ENCODE data around the gene UBB.

UBB gene

GRCh38 chr17:16380640-16381495, at the start of gene UBB:
UBB (plus strand) TSS chr17:16381091; CDS start chr17:16381908, 817 bp downstream.
- peaks cover 25% of the 10 kb centered on the region for H3K4me1 Mint-ChIP-seq (ENCODE audit: low read depth)
- peaks cover 39% of the 10 kb centered on the region for H3K36me3 Mint-ChIP-seq (ENCODE audit: low read depth)
- H3K27ac Mint-ChIP-seq = peak within 1 kb of the TSS; percentile 97
- H3K4me3 Mint-ChIP-seq = peak within 1 kb of the TSS; percentile 96
- peaks cover 2% of the 10 kb centered on the region for H3K27me3 Mint-ChIP-seq (ENCODE audit: low read depth)
- DNase-seq (ENCODE audit: low spot score) = peak; percentile 94
- H3K9me3 Mint-ChIP-seq = no peaks in the 10 kb centered on the region

- Mint-ChIP-seq H3K27ac (no peak overlapping the region), H3K27me3 (ENCODE audit: low read depth) (no peaks in the 10 kb centered on the region), H3K9me3 (no peaks in the 10 kb centered on the region), H3K4me3 (no peak overlapping the region), H3K4me1 (ENCODE audit: low read depth) (no peaks in the 10 kb centered on the region), H3K36me3 (ENCODE audit: low read depth) (peaks cover 9% of the 10 kb centered on the region)
- DNase-seq (ENCODE audit: low spot score) = no peak
Measured at GRCh38 chr17:16338391-16338790, 42.5 kb upstream of the UBB start.

GRCh38 chr17:16339402-16339801, 41.5 kb upstream of the UBB start:
- Mint-ChIP-seq H3K27ac (no peak overlapping the region), H3K4me1 (ENCODE audit: low read depth) (no peaks in the 10 kb centered on the region), H3K27me3 (ENCODE audit: low read depth) (no peaks in the 10 kb centered on the region), H3K4me3 (no peak overlapping the region), H3K9me3 (no peaks in the 10 kb centered on the region), H3K36me3 (ENCODE audit: low read depth) (peaks cover 14% of the 10 kb centered on the region)
- no peak for DNase-seq (ENCODE audit: low spot score)

GRCh38 chr17:16339959-16340358, 40.9 kb upstream of the UBB start:
- no peak overlapping the region for H3K27ac Mint-ChIP-seq
- H3K36me3 Mint-ChIP-seq (ENCODE audit: low read depth) = peaks cover 14% of the 10 kb centered on the region
- no peak for DNase-seq (ENCODE audit: low spot score)
- H3K4me1 Mint-ChIP-seq (ENCODE audit: low read depth) = no peaks in the 10 kb centered on the region
- no peaks in the 10 kb centered on the region for H3K27me3 Mint-ChIP-seq (ENCODE audit: low read depth)
- H3K9me3 Mint-ChIP-seq = no peaks in the 10 kb centered on the region
- no peak overlapping the region for H3K4me3 Mint-ChIP-seq

- no peaks in the 10 kb centered on the region for H3K4me1 Mint-ChIP-seq (ENCODE audit: low read depth)
- peaks cover 17% of the 10 kb centered on the region for H3K36me3 Mint-ChIP-seq (ENCODE audit: low read depth)
- no peak for DNase-seq (ENCODE audit: low spot score)
- no peak overlapping the region for H3K4me3 Mint-ChIP-seq
- H3K27me3 Mint-ChIP-seq (ENCODE audit: low read depth) = no peaks in the 10 kb centered on the region
- no peak overlapping the region for H3K27ac Mint-ChIP-seq
- H3K9me3 Mint-ChIP-seq = no peaks in the 10 kb centered on the region
Measured at GRCh38 chr17:16342979-16343378, 37.9 kb upstream of the UBB start.

GRCh38 chr17:16343569-16343968, 37.3 kb upstream of the UBB start:
- DNase-seq (ENCODE audit: low spot score) = no peak
- Mint-ChIP-seq H3K4me1 (ENCODE audit: low read depth) (no peaks in the 10 kb centered on the region), H3K9me3 (no peaks in the 10 kb centered on the region), H3K4me3 (no peak overlapping the region), H3K27ac (no peak overlapping the region), H3K27me3 (ENCODE audit: low read depth) (no peaks in the 10 kb centered on the region), H3K36me3 (ENCODE audit: low read depth) (peaks cover 17% of the 10 kb centered on the region)

GRCh38 chr17:16345565-16345964, 35.3 kb upstream of the UBB start:
- H3K27me3 Mint-ChIP-seq (ENCODE audit: low read depth) = no peaks in the 10 kb centered on the region
- H3K4me3 Mint-ChIP-seq = no peak overlapping the region
- H3K27ac Mint-ChIP-seq = no peak overlapping the region
- peaks cover 19% of the 10 kb centered on the region for H3K36me3 Mint-ChIP-seq (ENCODE audit: low read depth)
- no peak for DNase-seq (ENCODE audit: low spot score)
- no peaks in the 10 kb centered on the region for H3K9me3 Mint-ChIP-seq
- H3K4me1 Mint-ChIP-seq (ENCODE audit: low read depth) = no peaks in the 10 kb centered on the region

- DNase-seq (ENCODE audit: low spot score) = no peak
- Mint-ChIP-seq H3K9me3 (no peaks in the 10 kb centered on the region), H3K4me3 (no peak overlapping the region), H3K36me3 (ENCODE audit: low read depth) (peaks cover 15% of the 10 kb centered on the region), H3K27me3 (ENCODE audit: low read depth) (no peaks in the 10 kb centered on the region), H3K27ac (no peak overlapping the region), H3K4me1 (ENCODE audit: low read depth) (peaks cover 6% of the 10 kb centered on the region)
Measured at GRCh38 chr17:16346721-16347271, 34.1 kb upstream of the UBB start.

GRCh38 chr17:16348586-16348985, 32.3 kb upstream of the UBB start:
- peaks cover 13% of the 10 kb centered on the region for H3K4me1 Mint-ChIP-seq (ENCODE audit: low read depth)
- peaks cover 3% of the 10 kb centered on the region for H3K27me3 Mint-ChIP-seq (ENCODE audit: low read depth)
- H3K27ac Mint-ChIP-seq = no peak overlapping the region
- H3K36me3 Mint-ChIP-seq (ENCODE audit: low read depth) = peaks cover 10% of the 10 kb centered on the region
- no peak overlapping the region for H3K4me3 Mint-ChIP-seq
- no peak for DNase-seq (ENCODE audit: low spot score)
- no peaks in the 10 kb centered on the region for H3K9me3 Mint-ChIP-seq

- no peak overlapping the region for H3K4me3 Mint-ChIP-seq
- DNase-seq (ENCODE audit: low spot score) = no peak
- peaks cover 17% of the 10 kb centered on the region for H3K4me1 Mint-ChIP-seq (ENCODE audit: low read depth)
- H3K36me3 Mint-ChIP-seq (ENCODE audit: low read depth) = peaks cover 5% of the 10 kb centered on the region
- H3K27me3 Mint-ChIP-seq (ENCODE audit: low read depth) = peaks cover 3% of the 10 kb centered on the region
- no peak overlapping the region for H3K27ac Mint-ChIP-seq
- H3K9me3 Mint-ChIP-seq = no peaks in the 10 kb centered on the region
Measured at GRCh38 chr17:16349431-16349830, 31.5 kb upstream of the UBB start.

GRCh38 chr17:16351831-16352230, 29.1 kb upstream of the UBB start:
- Mint-ChIP-seq H3K27ac (no peak overlapping the region), H3K9me3 (no peaks in the 10 kb centered on the region), H3K27me3 (ENCODE audit: low read depth) (peaks cover 13% of the 10 kb centered on the region), H3K4me1 (ENCODE audit: low read depth) (peaks cover 17% of the 10 kb centered on the region), H3K4me3 (peak overlapping the region; percentile 90), H3K36me3 (ENCODE audit: low read depth) (peaks cover 5% of the 10 kb centered on the region)
- DNase-seq (ENCODE audit: low spot score) = no peak

- H3K36me3 Mint-ChIP-seq (ENCODE audit: low read depth) = peaks cover 5% of the 10 kb centered on the region
- peak; percentile 25 for DNase-seq (ENCODE audit: low spot score)
- H3K27ac Mint-ChIP-seq = no peak overlapping the region
- peaks cover 17% of the 10 kb centered on the region for H3K4me1 Mint-ChIP-seq (ENCODE audit: low read depth)
- peaks cover 16% of the 10 kb centered on the region for H3K27me3 Mint-ChIP-seq (ENCODE audit: low read depth)
- H3K4me3 Mint-ChIP-seq = peak overlapping the region; percentile 90
- no peaks in the 10 kb centered on the region for H3K9me3 Mint-ChIP-seq
Measured at GRCh38 chr17:16352303-16352666, 28.6 kb upstream of the UBB start.

GRCh38 chr17:16352667-16353316, 28.1 kb upstream of the UBB start:
- peaks cover 17% of the 10 kb centered on the region for H3K4me1 Mint-ChIP-seq (ENCODE audit: low read depth)

More at GRCh38 chr17:16352667-16353316, 28.1 kb upstream of the UBB start:
- H3K9me3 Mint-ChIP-seq = no peaks in the 10 kb centered on the region
- H3K36me3 Mint-ChIP-seq (ENCODE audit: low read depth) = peaks cover 3% of the 10 kb centered on the region
- no peak for DNase-seq (ENCODE audit: low spot score)
- peaks cover 16% of the 10 kb centered on the region for H3K27me3 Mint-ChIP-seq (ENCODE audit: low read depth)
- no peak overlapping the region for H3K27ac Mint-ChIP-seq
- H3K4me3 Mint-ChIP-seq = peak overlapping the region; percentile 90
